Measurements from ENCODE around the gene SLC4A9. TPM values are rescaled to one million over a fixed set of nuclear protein-coding genes. Genes with fewer than 3 reads are reported as not detected.

Gene SLC4A9
- total and polyA plus RNA-seq, 4 donors = not detected

DNA sequence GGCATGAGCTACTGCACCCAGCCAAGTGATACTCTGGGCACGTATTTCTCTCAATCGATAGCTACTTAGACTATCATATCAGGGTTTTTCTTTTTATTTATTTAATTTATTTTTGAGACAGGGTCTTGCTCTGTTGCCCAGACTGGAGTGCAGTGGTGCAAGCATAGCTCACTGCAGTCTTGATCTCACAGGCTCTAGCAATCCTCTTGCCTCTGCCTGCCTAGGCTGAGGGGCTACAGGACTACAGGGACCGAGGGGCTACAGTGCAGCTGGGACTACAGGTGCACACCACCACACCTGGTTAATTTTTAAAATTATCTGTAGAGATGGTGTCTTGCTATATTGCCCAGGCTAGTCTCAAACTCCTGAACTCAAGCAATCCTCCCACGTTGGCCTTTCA, 21.4 kb downstream of the SLC4A9 start:
- H3K4me1 ChIP-seq (ENCODE audit: control insufficient read depth in 1 of 2, insufficient read depth in 2 of 2, low read length in 2 of 2) = no peaks in the 10 kb centered on the region
- H3K36me3 ChIP-seq (ENCODE audit: control insufficient read depth in 1 of 2, insufficient read depth in 2 of 2, low read length in 1 of 2) = no peaks in the 10 kb centered on the region
- no peak overlapping the region for H3K4me3 ChIP-seq (ENCODE audit: low read length in 2 of 2)
- no peak for DNase-seq
- no peaks in the 10 kb centered on the region for H3K27me3 ChIP-seq (ENCODE audit: control insufficient read depth in 1 of 2, insufficient read depth in 2 of 2, low read length in 1 of 2)
- H3K9me3 ChIP-seq (ENCODE audit: control insufficient read depth, low read length) = no peaks in the 10 kb centered on the region
- intact Hi-C loops (cut with DNase I) = no loop called here
- WGBS, 2 donors = 81 to 86% methylated on average over 4 of the region's 4 CpGs
- ATAC-seq (ENCODE audit: low FRiP score) = no peak
- H3K27ac ChIP-seq (ENCODE audit: low read depth in 1 of 2, low read length in 2 of 2) = no peak overlapping the region

DNA sequence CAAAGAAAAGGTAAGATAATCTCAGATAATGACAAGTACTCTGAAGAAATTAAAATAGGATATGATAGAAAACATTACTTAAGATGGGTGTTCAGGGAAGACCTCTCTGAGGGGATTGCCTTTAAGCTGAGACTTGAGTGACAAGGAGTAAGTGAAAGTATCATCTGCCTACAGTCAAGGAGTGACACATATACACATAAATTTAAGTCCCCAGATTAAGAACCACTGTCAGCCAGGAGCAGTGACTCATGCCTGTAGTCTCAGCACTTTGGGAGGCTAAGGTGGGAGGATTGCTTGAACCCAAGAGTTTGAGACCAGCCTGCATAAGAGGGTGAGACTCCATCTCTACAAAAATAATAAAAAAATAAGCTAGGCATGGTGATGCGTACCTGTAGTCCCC, 22.0 kb downstream of the SLC4A9 start:
- Histone ChIP-seq H3K9me3 (ENCODE audit: control insufficient read depth, low read length) (no peaks in the 10 kb centered on the region), H3K27me3 (ENCODE audit: control insufficient read depth in 1 of 2, insufficient read depth in 2 of 2, low read length in 1 of 2) (no peaks in the 10 kb centered on the region), H3K4me1 (ENCODE audit: control insufficient read depth in 1 of 2, insufficient read depth in 2 of 2, low read length in 2 of 2) (no peaks in the 10 kb centered on the region), H3K27ac (ENCODE audit: low read depth in 1 of 2, low read length in 2 of 2) (no peak overlapping the region), H3K4me3 (ENCODE audit: low read length in 2 of 2) (no peak overlapping the region), H3K36me3 (ENCODE audit: control insufficient read depth in 1 of 2, insufficient read depth in 2 of 2, low read length in 1 of 2) (no peaks in the 10 kb centered on the region)
- DNase-seq = no peak
- no peak for ATAC-seq (ENCODE audit: low FRiP score)
- WGBS, 2 donors = 72 to 88% methylated on average over 1 of the region's 1 CpG
- intact Hi-C loops (cut with DNase I) = no loop called here

DNA sequence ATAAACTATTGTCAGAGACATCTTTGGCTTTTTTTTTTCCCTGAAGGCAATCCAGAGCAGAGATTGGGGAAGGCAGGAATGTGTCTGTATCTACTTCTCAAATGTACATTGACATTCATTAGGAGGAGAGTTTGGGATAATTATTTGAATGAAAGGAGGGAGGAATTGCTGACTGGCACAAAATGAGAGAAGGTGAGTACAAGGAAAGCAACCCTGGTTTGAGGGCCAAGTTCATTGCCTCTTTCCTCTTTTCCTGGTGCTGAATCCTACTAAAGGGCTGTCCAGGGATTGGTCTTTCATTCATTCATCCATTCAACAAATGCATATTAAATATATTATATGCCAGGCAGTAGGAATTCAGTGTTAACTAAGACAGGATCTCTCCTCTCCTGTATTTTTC, 22.9 kb downstream of the SLC4A9 start:
- H3K36me3 ChIP-seq (ENCODE audit: control insufficient read depth in 1 of 2, insufficient read depth in 2 of 2, low read length in 1 of 2) = no peaks in the 10 kb centered on the region
- DNase-seq = no peak
- intact Hi-C loops (cut with DNase I) = no loop called here

DNA sequence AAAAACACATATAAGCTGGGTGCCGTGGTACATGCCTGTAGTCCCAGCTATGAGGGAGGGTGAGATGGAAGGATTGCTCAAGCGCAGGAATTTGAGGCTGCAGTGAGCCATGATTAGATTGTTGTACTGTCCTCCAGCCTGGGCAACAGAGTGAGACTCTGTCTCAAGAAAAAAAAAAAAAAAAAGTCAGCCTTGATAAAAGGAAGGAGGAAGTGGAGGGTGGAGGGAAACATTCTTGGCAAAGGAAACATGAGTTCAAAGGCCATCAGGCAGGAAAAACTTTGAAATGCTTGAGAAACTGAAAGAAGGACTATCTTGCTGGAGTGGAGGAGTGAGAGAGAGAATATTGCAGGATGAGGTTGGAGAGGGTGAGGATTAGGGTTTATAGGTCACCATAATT, 23.3 kb downstream of the SLC4A9 start:
- WGBS, 2 donors = 79 to 85% methylated on average over 2 of the region's 2 CpGs
- intact Hi-C loops (cut with DNase I) = no loop called here

More for the DNA sequence above, 22.9 kb downstream of the SLC4A9 start:
- Histone ChIP-seq H3K4me1 (ENCODE audit: control insufficient read depth in 1 of 2, insufficient read depth in 2 of 2, low read length in 2 of 2) (no peaks in the 10 kb centered on the region), H3K4me3 (ENCODE audit: low read length in 2 of 2) (no peak overlapping the region), H3K27ac (ENCODE audit: low read depth in 1 of 2, low read length in 2 of 2) (no peak overlapping the region), H3K27me3 (ENCODE audit: control insufficient read depth in 1 of 2, insufficient read depth in 2 of 2, low read length in 1 of 2) (no peaks in the 10 kb centered on the region), H3K9me3 (ENCODE audit: control insufficient read depth, low read length) (no peaks in the 10 kb centered on the region)
- no peak for ATAC-seq (ENCODE audit: low FRiP score)

DNA sequence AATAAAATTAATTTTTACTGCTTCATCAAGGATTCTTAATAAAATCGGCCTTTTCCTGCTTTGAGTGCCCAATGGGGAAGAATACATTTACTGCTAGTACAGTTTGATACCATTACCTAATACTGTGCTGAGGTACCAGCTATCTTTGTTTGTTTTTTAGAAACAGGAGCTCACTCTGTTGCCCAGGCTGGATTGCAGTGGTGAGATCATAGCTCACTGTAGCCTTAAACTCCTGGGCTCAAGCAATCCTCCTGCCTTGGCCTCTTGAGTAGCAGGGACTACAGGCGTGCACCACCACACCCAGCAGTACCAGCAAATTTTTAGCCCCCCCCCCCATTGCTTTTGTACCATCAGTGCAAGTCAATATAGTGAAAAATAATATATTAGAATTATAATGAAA, 28.1 kb downstream of the SLC4A9 start:
- WGBS, 2 donors = 91 to 96% methylated on average over 2 of the region's 2 CpGs
- no peaks in the 10 kb centered on the region for H3K36me3 ChIP-seq (ENCODE audit: control insufficient read depth in 1 of 2, insufficient read depth in 2 of 2, low read length in 1 of 2)
- H3K27me3 ChIP-seq (ENCODE audit: control insufficient read depth in 1 of 2, insufficient read depth in 2 of 2, low read length in 1 of 2) = no peaks in the 10 kb centered on the region
- H3K9me3 ChIP-seq (ENCODE audit: control insufficient read depth, low read length) = no peaks in the 10 kb centered on the region
- no peaks in the 10 kb centered on the region for H3K4me1 ChIP-seq (ENCODE audit: control insufficient read depth in 1 of 2, insufficient read depth in 2 of 2, low read length in 2 of 2)
- no peak for DNase-seq
- intact Hi-C loops (cut with DNase I) = no loop called here
- H3K27ac ChIP-seq (ENCODE audit: low read depth in 1 of 2, low read length in 2 of 2) = no peak overlapping the region
- no peak for ATAC-seq (ENCODE audit: low FRiP score)
- H3K4me3 ChIP-seq (ENCODE audit: low read length in 2 of 2) = no peak overlapping the region

More for the DNA sequence above, 23.3 kb downstream of the SLC4A9 start:
- Histone ChIP-seq H3K9me3 (ENCODE audit: control insufficient read depth, low read length) (no peaks in the 10 kb centered on the region), H3K4me3 (ENCODE audit: low read length in 2 of 2) (no peak overlapping the region), H3K27ac (ENCODE audit: low read depth in 1 of 2, low read length in 2 of 2) (no peak overlapping the region), H3K36me3 (ENCODE audit: control insufficient read depth in 1 of 2, insufficient read depth in 2 of 2, low read length in 1 of 2) (no peaks in the 10 kb centered on the region), H3K27me3 (ENCODE audit: control insufficient read depth in 1 of 2, insufficient read depth in 2 of 2, low read length in 1 of 2) (no peaks in the 10 kb centered on the region), H3K4me1 (ENCODE audit: control insufficient read depth in 1 of 2, insufficient read depth in 2 of 2, low read length in 2 of 2) (no peaks in the 10 kb centered on the region)
- no peak for DNase-seq
- ATAC-seq (ENCODE audit: low FRiP score) = no peak

DNA sequence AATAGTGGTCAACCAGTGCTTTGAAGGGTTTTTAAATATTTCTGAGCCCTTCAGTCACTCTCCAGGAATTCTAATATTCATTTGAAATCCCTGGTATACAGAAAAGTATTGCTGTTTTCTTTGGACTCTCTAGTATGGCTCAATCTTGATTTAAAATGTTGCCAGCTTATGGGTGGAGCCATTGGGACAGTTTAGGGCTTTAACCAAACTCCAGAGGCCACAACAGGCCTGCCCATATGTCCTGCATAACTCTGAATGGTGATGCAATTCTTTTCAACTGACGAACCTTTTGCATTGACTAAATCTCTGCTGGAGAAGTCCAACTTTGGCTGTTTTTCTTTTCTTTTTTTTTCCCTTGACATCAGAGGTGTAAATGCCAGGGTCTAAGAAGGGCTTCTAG, 31.3 kb downstream of the SLC4A9 start:
- intact Hi-C loops (cut with DNase I) = no loop called here
- H3K27ac ChIP-seq (ENCODE audit: low read depth in 1 of 2, low read length in 2 of 2) = no peak overlapping the region
- no peaks in the 10 kb centered on the region for H3K27me3 ChIP-seq (ENCODE audit: control insufficient read depth in 1 of 2, insufficient read depth in 2 of 2, low read length in 1 of 2)
- H3K4me3 ChIP-seq (ENCODE audit: low read length in 2 of 2) = no peak overlapping the region
- H3K36me3 ChIP-seq (ENCODE audit: control insufficient read depth in 1 of 2, insufficient read depth in 2 of 2, low read length in 1 of 2) = no peaks in the 10 kb centered on the region
- H3K4me1 ChIP-seq (ENCODE audit: control insufficient read depth in 1 of 2, insufficient read depth in 2 of 2, low read length in 2 of 2) = no peaks in the 10 kb centered on the region
- ATAC-seq (ENCODE audit: low FRiP score) = no peak
- no peaks in the 10 kb centered on the region for H3K9me3 ChIP-seq (ENCODE audit: control insufficient read depth, low read length)
- no peak for DNase-seq
- 49 to 73% methylated on average over 1 of the region's 1 CpG for WGBS, 2 donors

DNA sequence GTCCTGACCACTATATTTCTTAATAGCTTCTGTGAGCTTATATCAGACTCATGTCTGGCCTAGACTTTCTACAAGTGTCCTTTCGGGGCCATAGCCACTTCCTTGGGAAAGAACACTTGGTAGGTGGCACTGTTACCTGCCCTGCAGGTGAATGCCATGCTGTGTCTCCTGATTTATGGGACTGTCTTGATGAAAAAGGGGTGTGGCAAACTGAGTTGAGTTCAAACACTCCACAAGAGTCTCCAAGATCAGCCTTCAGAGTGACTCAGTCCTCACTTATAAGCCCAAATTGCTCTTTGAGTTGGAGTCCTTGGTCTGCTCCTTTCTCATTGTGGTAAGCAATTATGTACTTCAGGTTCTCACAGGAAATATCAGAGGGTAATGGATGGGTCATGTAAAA, 31.7 kb downstream of the SLC4A9 start:
- ATAC-seq (ENCODE audit: low FRiP score) (no peak), DNase-seq (no peak)
- no peaks in the 10 kb centered on the region for H3K9me3 ChIP-seq (ENCODE audit: control insufficient read depth, low read length)
- no peaks in the 10 kb centered on the region for H3K27me3 ChIP-seq (ENCODE audit: control insufficient read depth in 1 of 2, insufficient read depth in 2 of 2, low read length in 1 of 2)
- WGBS, 2 donors = 90 to 93% methylated on average over 1 of the region's 1 CpG
- H3K4me3 ChIP-seq (ENCODE audit: low read length in 2 of 2) = no peak overlapping the region
- no peaks in the 10 kb centered on the region for H3K36me3 ChIP-seq (ENCODE audit: control insufficient read depth in 1 of 2, insufficient read depth in 2 of 2, low read length in 1 of 2)
- no peaks in the 10 kb centered on the region for H3K4me1 ChIP-seq (ENCODE audit: control insufficient read depth in 1 of 2, insufficient read depth in 2 of 2, low read length in 2 of 2)
- no peak overlapping the region for H3K27ac ChIP-seq (ENCODE audit: low read depth in 1 of 2, low read length in 2 of 2)
- intact Hi-C loops (cut with DNase I) = no loop called here

DNA sequence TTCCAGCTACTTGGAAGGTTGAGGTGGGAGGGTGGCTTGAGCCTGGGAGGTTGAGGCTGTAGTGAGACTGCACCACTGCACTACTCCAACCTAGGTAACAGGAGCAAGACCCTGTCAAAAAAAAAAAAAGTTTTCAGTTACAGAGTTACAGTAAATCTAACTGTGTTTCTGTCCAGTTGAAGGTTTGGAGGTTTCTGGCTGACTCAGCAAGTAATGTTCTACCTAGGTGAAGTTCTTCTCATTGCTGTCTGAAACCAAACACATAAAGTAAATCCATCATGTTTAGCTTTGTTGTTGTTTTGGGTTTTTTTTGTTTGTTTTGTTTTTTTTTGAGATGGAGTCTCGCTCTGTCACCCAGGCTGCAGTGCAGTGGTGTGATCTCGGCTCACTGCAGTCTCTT, 33.7 kb downstream of the SLC4A9 start:
- ATAC-seq (ENCODE audit: low FRiP score) = no peak
- Histone ChIP-seq H3K27me3 (ENCODE audit: control insufficient read depth in 1 of 2, insufficient read depth in 2 of 2, low read length in 1 of 2) (no peaks in the 10 kb centered on the region), H3K27ac (ENCODE audit: low read depth in 1 of 2, low read length in 2 of 2) (no peak overlapping the region), H3K9me3 (ENCODE audit: control insufficient read depth, low read length) (no peaks in the 10 kb centered on the region), H3K4me3 (ENCODE audit: low read length in 2 of 2) (no peak overlapping the region), H3K4me1 (ENCODE audit: control insufficient read depth in 1 of 2, insufficient read depth in 2 of 2, low read length in 2 of 2) (no peaks in the 10 kb centered on the region), H3K36me3 (ENCODE audit: control insufficient read depth in 1 of 2, insufficient read depth in 2 of 2, low read length in 1 of 2) (no peaks in the 10 kb centered on the region)
- intact Hi-C loops (cut with DNase I) = no loop called here
- DNase-seq = no peak
- WGBS, 2 donors = 97 to 98% methylated on average over 2 of the region's 2 CpGs

DNA sequence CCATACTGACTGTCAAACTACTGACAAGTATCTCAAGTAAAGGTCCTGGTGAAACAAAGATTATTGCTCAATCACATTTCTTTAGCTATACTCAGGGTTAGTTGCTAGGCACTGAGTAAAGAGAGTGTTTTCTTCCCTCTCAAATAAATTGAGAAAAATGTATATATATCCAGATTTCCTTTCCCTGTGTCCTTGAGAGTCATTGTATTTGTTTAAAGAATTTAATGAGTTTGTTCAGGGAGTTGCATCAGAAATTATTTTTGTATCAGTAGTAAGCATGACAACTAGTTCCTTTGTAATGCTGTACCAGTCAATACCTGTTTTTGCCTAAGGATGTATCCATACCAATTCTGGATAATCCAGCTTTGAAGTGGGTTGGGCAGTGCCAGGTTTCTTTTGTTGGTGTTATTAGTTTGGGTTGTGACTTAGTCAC, 38.4 kb downstream of the SLC4A9 start:
- ATAC-seq (ENCODE audit: low FRiP score) (no peak), DNase-seq (no peak)
- Histone ChIP-seq H3K4me1 (ENCODE audit: control insufficient read depth in 1 of 2, insufficient read depth in 2 of 2, low read length in 2 of 2) (no peaks in the 10 kb centered on the region), H3K9me3 (ENCODE audit: control insufficient read depth, low read length) (no peaks in the 10 kb centered on the region), H3K4me3 (ENCODE audit: low read length in 2 of 2) (no peak overlapping the region), H3K27ac (ENCODE audit: low read depth in 1 of 2, low read length in 2 of 2) (no peak overlapping the region), H3K27me3 (ENCODE audit: control insufficient read depth in 1 of 2, insufficient read depth in 2 of 2, low read length in 1 of 2) (no peaks in the 10 kb centered on the region), H3K36me3 (ENCODE audit: control insufficient read depth in 1 of 2, insufficient read depth in 2 of 2, low read length in 1 of 2) (no peaks in the 10 kb centered on the region)
- intact Hi-C loops (cut with DNase I) = no loop called here

All from aorta (tissue), 5 donors.